ENCODE results near the gene ABCB1.
"Not testable (repeated sequence)": the region's sequence is repeated elsewhere in the genome, so short reads cannot be mapped to it uniquely, and the experiment has no call there.

Gene ABCB1

DNA sequence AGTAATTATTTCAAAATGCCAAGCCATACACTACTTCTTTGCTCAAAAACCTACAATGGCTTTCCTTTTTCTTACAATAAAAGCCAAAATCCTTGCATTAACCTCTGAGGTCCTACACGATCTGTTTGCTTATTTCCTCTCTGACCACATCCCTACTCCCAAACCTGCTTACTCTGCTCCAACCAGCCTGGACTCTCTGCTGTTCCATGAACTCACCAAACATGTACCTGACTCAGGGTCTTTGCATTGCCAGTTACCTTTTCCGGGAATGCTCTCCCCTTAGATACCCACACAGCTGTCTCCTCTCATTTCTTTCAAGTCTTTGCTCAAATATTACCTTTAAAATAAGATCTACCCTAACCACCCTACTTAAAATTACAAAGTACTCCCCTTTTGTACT is 127.5 kb downstream of the ABCB1 start:
- no peak for DNase-seq (ENCODE audit: low read depth)

DNA sequence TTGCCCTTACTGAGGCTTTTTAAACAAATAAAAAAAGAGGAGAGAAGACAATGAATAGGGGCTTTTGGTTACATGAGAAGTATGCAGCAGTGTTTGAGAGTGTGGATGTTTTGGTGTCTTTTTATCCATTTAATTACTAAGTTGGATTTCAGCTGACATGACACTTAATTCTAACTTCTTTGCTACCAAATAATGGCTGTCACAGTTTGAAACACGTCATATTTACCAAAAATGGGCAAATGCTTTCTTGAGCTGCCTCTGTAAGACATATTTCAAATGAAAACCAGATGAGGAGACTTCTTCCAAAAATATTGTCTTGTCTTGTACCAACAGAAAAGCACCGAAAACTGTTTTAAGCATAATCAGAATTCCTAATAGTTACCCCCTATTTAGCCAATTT is 129.2 kb downstream of the ABCB1 start:
- DNase-seq (ENCODE audit: low read depth): no peak

DNA sequence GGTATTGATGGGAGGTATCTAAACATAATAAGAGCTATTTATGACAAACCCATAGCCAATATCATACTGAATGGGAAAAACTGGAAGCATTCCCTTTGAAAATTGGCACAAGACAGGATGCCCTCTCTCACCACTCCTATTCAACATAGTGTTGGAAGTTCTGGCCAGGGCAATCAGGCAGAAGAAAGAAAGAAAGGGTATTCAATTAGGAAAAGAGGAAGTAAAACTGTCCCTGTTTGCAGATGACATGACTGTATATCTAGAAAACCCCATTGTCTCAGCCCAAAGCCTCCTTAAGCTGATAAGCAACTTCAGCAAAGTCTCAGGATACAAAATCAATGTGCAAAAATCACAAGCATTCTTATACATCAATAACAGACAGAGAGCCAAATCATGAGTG is 131.5 kb downstream of the ABCB1 start:
- not testable (repeated sequence) for DNase-seq (ENCODE audit: low read depth)

DNA sequence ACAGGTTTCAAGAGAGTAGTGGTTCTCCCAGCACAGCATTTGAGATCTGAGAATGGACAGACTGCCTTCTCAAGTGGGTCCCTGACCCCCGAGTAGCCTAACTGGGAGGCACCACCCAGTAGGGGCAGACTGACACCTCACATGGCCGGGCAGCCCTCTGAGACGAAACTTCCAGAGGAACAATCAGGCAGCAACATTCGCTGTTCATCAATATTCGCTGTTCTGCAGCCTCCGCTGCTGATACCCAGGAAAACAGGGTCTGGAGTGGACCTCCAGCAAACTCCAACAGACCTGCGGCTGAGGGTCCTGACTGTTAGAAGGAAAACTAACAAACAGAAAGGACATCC is 135.2 kb downstream of the ABCB1 start:
- DNase-seq (ENCODE audit: low read depth): not testable (repeated sequence)

DNA sequence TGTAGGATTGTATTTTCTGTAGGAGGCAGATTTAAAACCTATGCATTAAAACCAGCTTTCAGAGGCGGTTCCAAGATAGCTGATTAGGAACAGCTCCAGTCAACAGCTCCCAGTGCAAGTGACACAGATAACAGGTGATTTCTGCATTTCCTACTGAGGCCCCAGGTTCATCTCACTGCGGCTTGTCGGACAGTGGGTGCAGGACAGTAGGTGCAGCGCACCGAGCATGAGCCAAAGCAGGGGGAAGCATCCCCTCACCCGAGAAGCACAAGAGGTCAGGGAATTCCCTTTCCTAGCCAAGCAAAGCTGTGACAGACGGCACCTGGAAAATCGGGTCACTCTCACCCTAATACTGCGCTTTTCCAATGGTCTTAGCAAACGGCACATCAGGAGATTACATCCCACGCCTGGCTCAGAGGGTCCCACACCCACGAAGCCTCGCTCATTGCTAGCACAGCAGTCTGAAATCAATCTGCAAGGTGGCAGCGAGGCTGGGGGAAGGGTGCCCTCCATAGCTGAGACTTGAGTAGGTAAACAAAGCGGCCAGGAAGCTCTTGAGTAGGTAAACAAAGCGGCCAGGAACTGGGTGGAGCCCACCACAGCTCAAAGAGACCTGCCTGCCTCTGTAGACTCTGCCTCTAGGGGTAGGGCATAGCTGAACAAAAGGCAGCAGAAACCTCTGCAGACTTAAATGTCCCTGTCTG is 135.7 kb downstream of the ABCB1 start:
- DNase-seq (ENCODE audit: low read depth): not testable (repeated sequence)

DNA sequence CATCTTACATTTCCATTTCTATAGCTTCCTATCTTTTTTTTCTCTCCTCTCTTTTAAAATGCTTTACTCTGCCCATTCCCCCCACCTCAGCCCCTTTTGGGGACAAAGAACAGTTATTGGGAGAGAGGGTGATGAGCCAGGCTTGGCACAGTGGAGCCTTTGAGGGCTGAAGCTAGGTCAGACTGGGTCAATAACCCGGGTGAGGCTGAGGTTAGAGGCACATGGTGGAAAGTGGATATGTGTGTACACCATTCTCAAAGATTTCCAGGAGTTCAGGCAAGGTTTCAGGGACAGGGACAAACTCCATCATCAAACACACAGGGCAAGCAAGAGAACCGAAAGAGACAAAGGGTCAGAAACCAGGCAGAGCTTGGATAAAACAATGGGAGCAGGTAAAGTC is 136.7 kb downstream of the ABCB1 start:
- no peak for DNase-seq (ENCODE audit: low read depth)

DNA sequence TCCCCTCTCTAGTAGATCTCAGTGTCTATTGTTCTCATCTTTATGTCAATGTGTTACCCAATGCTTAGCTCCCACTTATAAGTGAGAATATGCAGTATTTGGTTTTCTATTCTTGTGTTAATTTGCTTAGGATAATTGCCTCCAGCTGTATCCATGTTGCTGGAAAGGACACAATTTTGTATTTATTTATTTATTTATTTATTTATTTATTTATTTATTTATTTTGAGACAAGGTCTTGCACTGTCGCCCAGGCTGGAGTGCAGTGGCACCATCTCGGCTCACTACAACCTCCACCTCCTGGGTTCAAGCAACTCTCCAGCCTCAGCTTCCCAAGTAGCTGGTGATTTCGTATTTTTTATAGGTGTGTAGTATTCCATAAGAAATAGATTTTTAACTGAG is 140.2 kb downstream of the ABCB1 start:
- DNase-seq (ENCODE audit: low read depth): not testable (repeated sequence)

DNA sequence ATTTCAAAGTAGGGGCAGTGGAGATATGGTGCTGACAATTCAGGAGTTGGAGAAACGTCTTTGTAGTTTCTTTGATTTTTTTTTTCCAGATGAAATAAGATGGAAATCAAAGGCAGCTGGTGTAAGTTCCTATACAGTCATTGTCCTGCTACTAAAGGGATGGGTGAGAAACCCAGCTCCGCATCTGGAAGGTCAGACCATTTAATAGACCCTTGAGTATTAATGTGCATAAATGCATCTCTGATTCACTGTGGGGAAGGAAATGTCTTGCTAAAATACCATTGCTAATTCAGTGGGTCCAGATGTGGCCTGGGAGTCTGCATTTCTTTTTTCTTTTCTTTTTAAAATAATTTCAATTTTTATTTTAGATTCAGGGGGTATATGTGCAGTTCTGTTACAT is 140.7 kb downstream of the ABCB1 start:
- no peak for DNase-seq (ENCODE audit: low read depth)

DNA sequence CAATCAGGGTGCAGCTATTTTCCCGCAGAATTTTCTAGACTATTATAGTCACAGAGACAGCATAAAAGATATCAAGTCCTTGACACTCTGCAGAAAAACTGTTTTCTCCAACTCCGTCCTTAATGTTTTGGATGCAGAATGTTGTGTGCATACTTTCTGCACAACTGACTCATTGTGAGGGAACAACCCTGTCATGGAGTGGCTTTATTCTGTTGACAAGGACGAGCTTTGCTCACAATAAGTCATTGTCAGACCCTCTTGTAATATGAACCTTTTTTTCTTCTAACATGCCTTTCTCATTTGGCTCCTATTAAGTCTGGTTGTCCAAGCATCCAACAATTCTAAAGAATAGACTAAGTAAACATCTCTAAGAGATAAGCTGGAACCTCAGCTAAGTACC is 142.5 kb downstream of the ABCB1 start:
- no peak for DNase-seq (ENCODE audit: low read depth)

DNA sequence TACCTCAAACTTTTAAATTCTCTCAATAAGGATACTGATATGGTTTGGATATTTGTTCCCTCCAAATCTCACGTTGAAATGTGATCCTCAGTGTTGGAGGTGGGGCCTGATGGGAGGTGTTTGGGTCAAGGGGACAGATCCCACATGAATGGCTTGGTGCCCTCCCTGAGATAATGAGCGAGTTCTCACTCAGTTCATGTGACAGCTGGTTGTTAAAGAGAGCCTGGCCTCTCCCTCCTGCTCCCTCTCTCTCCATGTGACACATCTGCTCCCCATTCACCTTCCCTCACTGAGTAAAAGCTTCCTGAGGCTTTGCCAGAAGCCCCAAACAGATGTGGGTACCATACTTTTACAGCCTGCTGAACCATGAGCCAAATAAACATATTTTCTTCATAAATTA is 144.4 kb downstream of the ABCB1 start:
- no peak for DNase-seq (ENCODE audit: low read depth)

All from activated T-cell treated with anti-CD3 and anti-CD28 coated beads for 48 hours (primary cell).